SIG-M5 treated with dmso at 0.1 percent for 504 hours (cell line): ENCODE results near the gene CNST.
A peak's percentile ranks its signal among the peaks of the same experiment; 100 is the strongest.
"Not testable (repeated sequence)": the region's sequence is repeated elsewhere in the genome, so short reads cannot be mapped to it uniquely, and the experiment has no call there.

Experiments
- DNase-seq: peaks from one replicate; lab custom pipeline; 2025; ENCODE audit not compliant: unreplicated experiment; lab: John Stamatoyannopoulos, UW

The CNST gene

GRCh38 chr1:246698466-246699094 lies 132.3 kb downstream of the CNST start:
- DNase-seq = no peak

GRCh38 chr1:246699095-246699735 lies 133.0 kb downstream of the CNST start:
- peak; percentile 96 for DNase-seq

GRCh38 chr1:246703581-246703980 lies 137.3 kb downstream of the CNST start:
- no peak for DNase-seq

GRCh38 chr1:246705368-246705767 lies 139.1 kb downstream of the CNST start:
- peak; percentile 68 for DNase-seq

- DNase-seq = no peak
These were observed 141.9 kb downstream of the CNST start for GRCh38 chr1:246708166-246708565.

GRCh38 chr1:246709196-246709595 lies 142.9 kb downstream of the CNST start:
- no peak for DNase-seq

- DNase-seq = no peak
These were observed 143.6 kb downstream of the CNST start for GRCh38 chr1:246709835-246710234.

- no peak for DNase-seq
These were observed 145.3 kb downstream of the CNST start for GRCh38 chr1:246711548-246712003.

GRCh38 chr1:246712428-246712827 lies 146.2 kb downstream of the CNST start:
- DNase-seq = not testable (repeated sequence)
